ENCODE data around the gene DMD.

Gene DMD

GRCh38 chrX:32280921-32281320 is 930.4 kb downstream of the DMD start:
- Histone ChIP-seq H3K9ac (ENCODE audit: low read length) (no peak overlapping the region), H2AFZ (ENCODE audit: low read length) (no peak overlapping the region), H3K27me3 (replicated peaks; ENCODE audit: insufficient read depth, low read length) (no peaks in the 10 kb centered on the region), H3K9me2 (replicated peaks; ENCODE audit: insufficient read depth, low read length) (no peaks in the 10 kb centered on the region), H3K79me2 (ENCODE audit: low read length) (no peaks in the 10 kb centered on the region), H3K9me3 (replicated peaks; ENCODE audit: insufficient read depth, low read length) (no peaks in the 10 kb centered on the region), H3K36me3 (replicated peaks; ENCODE audit: insufficient read depth, low read length) (no peaks in the 10 kb centered on the region), H3K4me3 (ENCODE audit: low read length) (no peak overlapping the region), H3K4me2 (ENCODE audit: low read depth, low read length) (no peak overlapping the region), H4K20me1 (ENCODE audit: insufficient read depth, low read length) (no peaks in the 10 kb centered on the region), H3K4me1 (ENCODE audit: low read length) (no peaks in the 10 kb centered on the region), H3K27ac (ENCODE audit: low read length) (no peak overlapping the region), H3F3A (ENCODE audit: insufficient read depth, low read length) (no peaks in the 10 kb centered on the region)
- no peak for TF ChIP-seq EZH2 (optimal IDR thresholded peaks at IDR 0.05; ENCODE audit: low read depth, low read length)
- TF ChIP-seq CTCF (IDR thresholded peaks at IDR 0.05; ENCODE audit: low read length) = no peak
- no peak for TF ChIP-seq EZH2phosphoT487 (IDR thresholded peaks at IDR 0.05; ENCODE audit: low read length)
- DNase-seq = no peak

GRCh38 chrX:32280489-32280888 is 930.9 kb downstream of the DMD start:
- no peaks in the 10 kb centered on the region for H3K9me3 ChIP-seq (replicated peaks; ENCODE audit: insufficient read depth, low read length)
- H3K9me2 ChIP-seq (replicated peaks; ENCODE audit: insufficient read depth, low read length) = no peaks in the 10 kb centered on the region
- DNase-seq = no peak
- no peaks in the 10 kb centered on the region for H3K36me3 ChIP-seq (replicated peaks; ENCODE audit: insufficient read depth, low read length)
- no peak overlapping the region for H3K4me2 ChIP-seq (ENCODE audit: low read depth, low read length)
- H3K4me3 ChIP-seq (ENCODE audit: low read length) = no peak overlapping the region
- TF ChIP-seq CTCF (IDR thresholded peaks at IDR 0.05; ENCODE audit: low read length) (no peak), EZH2 (optimal IDR thresholded peaks at IDR 0.05; ENCODE audit: low read depth, low read length) (no peak), EZH2phosphoT487 (IDR thresholded peaks at IDR 0.05; ENCODE audit: low read length) (no peak)
- no peak overlapping the region for H3K9ac ChIP-seq (ENCODE audit: low read length)
- no peaks in the 10 kb centered on the region for H3F3A ChIP-seq (ENCODE audit: insufficient read depth, low read length)
- no peaks in the 10 kb centered on the region for H3K79me2 ChIP-seq (ENCODE audit: low read length)
- H2AFZ ChIP-seq (ENCODE audit: low read length) = no peak overlapping the region
- H3K27me3 ChIP-seq (replicated peaks; ENCODE audit: insufficient read depth, low read length) = no peaks in the 10 kb centered on the region
- no peak overlapping the region for H3K27ac ChIP-seq (ENCODE audit: low read length)
- no peaks in the 10 kb centered on the region for H4K20me1 ChIP-seq (ENCODE audit: insufficient read depth, low read length)
- H3K4me1 ChIP-seq (ENCODE audit: low read length) = no peaks in the 10 kb centered on the region

- TF ChIP-seq EZH2phosphoT487 (IDR thresholded peaks at IDR 0.05; ENCODE audit: low read length) (no peak), EZH2 (optimal IDR thresholded peaks at IDR 0.05; ENCODE audit: low read depth, low read length) (no peak), CTCF (IDR thresholded peaks at IDR 0.05; ENCODE audit: low read length) (no peak)
- Histone ChIP-seq H3K79me2 (ENCODE audit: low read length) (no peaks in the 10 kb centered on the region), H2AFZ (ENCODE audit: low read length) (no peak overlapping the region)
These were observed 935.2 kb downstream of the DMD start for GRCh38 chrX:32276153-32276552.

More at GRCh38 chrX:32276153-32276552, 935.2 kb downstream of the DMD start:
- no peaks in the 10 kb centered on the region for H4K20me1 ChIP-seq (ENCODE audit: insufficient read depth, low read length)
- H3K9me2 ChIP-seq (replicated peaks; ENCODE audit: insufficient read depth, low read length) = no peaks in the 10 kb centered on the region
- H3K9me3 ChIP-seq (replicated peaks; ENCODE audit: insufficient read depth, low read length) = no peaks in the 10 kb centered on the region
- H3K27ac ChIP-seq (ENCODE audit: low read length) = no peak overlapping the region
- H3K4me2 ChIP-seq (ENCODE audit: low read depth, low read length) = no peak overlapping the region
- H3K9ac ChIP-seq (ENCODE audit: low read length) = no peak overlapping the region
- H3K27me3 ChIP-seq (replicated peaks; ENCODE audit: insufficient read depth, low read length) = no peaks in the 10 kb centered on the region
- no peak for DNase-seq
- H3K4me1 ChIP-seq (ENCODE audit: low read length) = no peaks in the 10 kb centered on the region
- H3F3A ChIP-seq (ENCODE audit: insufficient read depth, low read length) = no peaks in the 10 kb centered on the region
- H3K36me3 ChIP-seq (replicated peaks; ENCODE audit: insufficient read depth, low read length) = no peaks in the 10 kb centered on the region
- no peak overlapping the region for H3K4me3 ChIP-seq (ENCODE audit: low read length)

Data from MM.1S (cell line).